Cardiac septum (tissue), 1 donor: ENCODE data around the gene LOXHD1. TPM values are rescaled to one million over a fixed set of nuclear protein-coding genes. Genes with fewer than 3 reads are reported as not detected.

ENCODE experiments used
- DNase-seq: peaks from one replicate; pipeline ENCODE4 v3.0.0-alpha.2; 2020; ENCODE audit warnings: low spot score
- intact Hi-C: fragments of 100-400 bp; cut with DNase I; formaldehyde crosslinking; loops from one replicate; pipeline ENCODE4 v1.14.0; 2022
- total RNA-seq: library from RNA; stranded (reverse); fragmentation: NEBNext Ultra II Directional; extraction: Animal tissue kit (Norgen Biotek cat#: 25700); gene quantifications from one replicate; pipeline ENCODE4 v1.2.1, GENCODE V29; 2021
- donor health status: DM: no; HTN: no; CAD: no.

The LOXHD1 gene
- total RNA-seq, 1 donor from 2014 or later = 0.48 TPM

DNA sequence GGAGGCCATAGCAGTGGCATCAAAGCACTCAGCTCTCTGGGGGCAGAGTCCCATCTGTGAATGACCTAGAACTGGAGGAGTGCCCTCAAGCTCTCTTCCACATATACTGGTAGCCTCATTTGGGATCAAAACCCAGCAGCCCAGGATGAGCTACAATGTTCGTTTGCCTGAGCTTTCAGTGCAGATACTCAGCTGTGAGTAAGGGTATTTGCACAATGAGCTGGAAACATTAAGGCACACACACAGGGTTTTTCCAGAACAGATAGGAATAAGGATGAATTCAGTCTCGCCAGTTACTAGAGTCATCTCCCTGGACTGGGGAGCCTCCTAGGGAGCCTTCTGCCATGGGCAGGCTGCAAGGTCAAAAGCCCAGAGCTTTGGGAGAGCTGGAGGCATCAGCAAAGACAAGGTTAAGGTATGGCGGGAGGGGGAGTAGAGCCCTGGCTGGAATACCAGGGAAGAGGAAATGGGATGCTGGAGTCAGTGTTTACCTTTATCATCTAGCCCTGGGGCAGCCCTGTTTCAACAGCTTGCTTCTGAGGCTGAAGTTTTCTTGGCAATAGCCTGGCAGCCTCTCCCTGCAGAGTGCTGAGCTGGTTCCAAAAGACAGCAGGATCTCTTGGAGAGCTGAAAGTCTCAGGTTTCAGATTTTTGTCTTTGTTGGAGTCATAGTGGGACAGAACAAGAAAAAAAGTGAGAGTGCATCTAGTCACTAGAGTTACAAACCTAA lies 187.7 kb downstream of the LOXHD1 start:
- DNase-seq = no peak
- intact Hi-C loops = no loop called here

- intact Hi-C loops = no loop called here
- DNase-seq = no peak
Measured at GRCh38 chr18:46468426-46469180, 188.4 kb downstream of the LOXHD1 start.

- DNase-seq = no peak
- intact Hi-C loops = no loop called here
Measured at GRCh38 chr18:46466234-46467160, 190.5 kb downstream of the LOXHD1 start.

GRCh38 chr18:46464926-46465655 lies 191.9 kb downstream of the LOXHD1 start:
- DNase-seq = no peak
- intact Hi-C loops = no loop called here

DNA sequence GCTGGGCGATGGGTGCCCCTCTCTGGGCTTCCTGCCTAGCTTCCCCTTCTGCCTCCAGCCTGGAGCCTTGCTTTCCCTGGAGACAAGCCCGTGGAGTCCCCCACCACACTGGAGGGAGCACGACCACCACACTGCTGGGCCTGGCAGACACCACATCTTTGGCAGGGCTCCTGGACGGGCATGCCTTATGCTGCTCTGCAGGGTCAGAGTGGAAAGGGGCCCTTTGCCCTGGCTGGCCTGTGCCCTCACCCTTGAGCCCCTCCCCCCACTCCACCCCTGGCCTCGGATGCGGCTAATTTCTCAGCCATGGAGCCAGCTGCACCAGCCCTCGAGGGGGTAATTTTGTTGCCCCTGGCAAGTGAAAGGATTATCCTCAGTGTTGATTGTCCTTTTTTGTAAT lies 194.5 kb downstream of the LOXHD1 start:
- peak; percentile 66 for DNase-seq
- intact Hi-C loops = no loop called here

GRCh38 chr18:46461993-46462392 lies 195.0 kb downstream of the LOXHD1 start:
- intact Hi-C loops = no loop called here
- DNase-seq = peak; percentile 50

DNA sequence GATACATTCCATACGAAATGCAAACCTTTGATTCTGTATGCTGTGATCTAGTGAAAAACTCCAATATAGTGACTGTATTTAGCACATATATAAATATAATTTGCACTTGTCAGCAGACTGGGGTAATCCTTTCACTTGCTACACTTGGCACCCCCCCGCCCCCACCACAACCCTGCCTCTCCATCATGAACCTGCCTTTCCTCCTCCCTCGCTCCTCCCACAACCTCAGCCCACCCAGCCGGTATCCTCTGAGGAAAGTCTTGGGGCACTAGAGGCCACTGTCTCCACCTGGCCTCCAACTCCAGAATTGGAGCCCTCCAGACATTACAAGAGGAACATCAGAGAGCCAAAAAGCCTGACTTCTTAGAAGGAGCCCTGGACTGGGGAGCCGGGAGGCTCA lies 196.3 kb downstream of the LOXHD1 start:
- no peak for DNase-seq
- intact Hi-C loops = no loop called here

DNA sequence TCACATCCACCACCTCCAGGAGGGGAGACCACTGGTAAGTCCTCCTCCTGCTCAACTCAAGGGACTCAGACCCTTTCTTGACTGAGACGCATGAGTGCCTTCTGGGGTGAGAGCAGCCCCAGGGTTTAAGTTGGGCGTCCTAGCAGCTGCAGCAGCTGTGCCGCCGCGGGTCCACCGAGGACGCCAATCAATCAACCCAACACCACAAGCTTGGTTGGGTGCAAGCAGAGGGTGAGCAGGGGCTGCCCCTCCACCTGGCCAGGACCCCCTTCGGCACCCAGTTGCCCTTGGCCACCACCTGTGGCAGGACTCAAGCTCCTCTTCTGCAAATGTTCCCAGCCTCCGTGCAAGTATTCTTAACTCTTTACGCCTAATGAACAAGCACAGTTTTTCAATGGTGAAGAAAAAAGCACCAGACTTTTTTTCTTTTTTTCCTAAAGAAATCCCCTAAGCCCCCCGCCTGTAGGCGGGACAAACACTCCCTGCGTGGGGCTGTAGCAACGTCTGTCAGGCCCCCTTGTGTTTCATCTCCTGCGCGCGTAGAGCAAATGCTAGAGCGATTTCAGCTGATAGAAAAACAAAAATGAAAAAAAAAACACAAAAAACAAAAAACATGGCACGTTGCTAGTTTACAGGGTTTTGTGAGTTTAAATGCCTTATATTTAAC lies 197.1 kb downstream of the LOXHD1 start:
- no peak for DNase-seq
- intact Hi-C loops = no loop called here

DNA sequence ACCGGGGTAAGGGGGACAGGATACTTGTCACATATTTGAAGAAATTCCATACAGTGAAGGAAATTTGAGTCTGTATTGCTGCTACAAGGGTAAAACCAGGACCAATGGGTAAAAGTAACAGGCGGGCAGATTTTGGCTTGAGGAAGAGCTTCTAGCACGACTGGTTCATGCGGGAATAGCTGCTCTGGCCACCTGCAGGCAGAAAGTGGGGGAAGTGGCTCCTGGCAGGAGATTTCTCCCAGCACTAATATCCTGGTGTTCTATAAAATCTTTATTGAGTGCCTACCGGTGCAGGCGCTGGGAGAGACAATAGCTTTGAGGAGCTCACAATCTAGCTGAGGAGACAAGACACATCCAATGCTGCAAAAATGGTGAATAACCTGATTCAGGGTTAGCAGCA lies 198.5 kb downstream of the LOXHD1 start:
- intact Hi-C loops = no loop called here
- DNase-seq = no peak

DNA sequence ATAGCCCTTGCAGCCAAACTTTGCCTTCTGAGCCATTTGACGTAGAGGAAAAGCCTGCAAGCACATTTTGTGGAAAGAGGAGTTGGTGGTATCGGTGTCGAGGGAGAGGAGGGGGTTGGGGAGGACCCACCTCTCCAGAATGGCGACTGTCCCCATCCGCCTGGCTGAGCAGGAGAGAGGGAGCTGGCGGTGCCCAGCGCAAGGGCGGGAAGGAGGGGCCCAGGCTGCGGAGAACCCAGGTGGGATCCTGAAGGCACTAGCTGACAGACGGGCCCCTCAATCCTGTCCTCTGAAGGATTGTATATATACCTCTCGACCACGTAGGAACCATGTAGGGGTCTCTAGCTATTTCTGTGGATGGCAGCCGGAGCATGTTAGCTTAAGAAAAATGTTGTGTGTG lies 200.3 kb downstream of the LOXHD1 start:
- intact Hi-C loops = no loop called here
- no peak for DNase-seq

DNA sequence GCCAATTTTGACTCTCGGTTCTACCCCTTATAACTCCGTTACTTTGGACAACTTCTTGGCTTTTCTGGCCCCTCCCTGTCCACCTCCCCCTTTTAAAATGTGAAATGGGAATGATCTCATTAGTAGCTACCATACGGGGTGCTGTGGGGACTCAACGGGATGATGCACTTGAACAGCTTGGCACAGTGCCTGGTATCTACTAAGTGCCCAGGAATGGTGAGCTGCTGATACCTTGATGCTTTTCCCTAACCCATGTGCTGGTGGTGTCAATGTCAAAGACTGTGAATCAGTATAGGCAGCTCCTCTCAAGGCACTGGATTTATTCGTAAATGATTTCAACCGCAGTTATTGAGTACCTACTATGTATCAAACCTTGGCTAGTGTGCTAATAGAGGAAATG lies 204.2 kb downstream of the LOXHD1 start:
- intact Hi-C loops = no loop called here
- DNase-seq = no peak

GRCh38 chr18:46449499-46449898 lies 207.5 kb downstream of the LOXHD1 start:
- DNase-seq = no peak

GRCh38 chr18:46449033-46449432 lies 208.0 kb downstream of the LOXHD1 start:
- no peak for DNase-seq
- intact Hi-C loops = no loop called here

More at GRCh38 chr18:46449499-46449898, 207.5 kb downstream of the LOXHD1 start:
- intact Hi-C loops = no loop called here

DNA sequence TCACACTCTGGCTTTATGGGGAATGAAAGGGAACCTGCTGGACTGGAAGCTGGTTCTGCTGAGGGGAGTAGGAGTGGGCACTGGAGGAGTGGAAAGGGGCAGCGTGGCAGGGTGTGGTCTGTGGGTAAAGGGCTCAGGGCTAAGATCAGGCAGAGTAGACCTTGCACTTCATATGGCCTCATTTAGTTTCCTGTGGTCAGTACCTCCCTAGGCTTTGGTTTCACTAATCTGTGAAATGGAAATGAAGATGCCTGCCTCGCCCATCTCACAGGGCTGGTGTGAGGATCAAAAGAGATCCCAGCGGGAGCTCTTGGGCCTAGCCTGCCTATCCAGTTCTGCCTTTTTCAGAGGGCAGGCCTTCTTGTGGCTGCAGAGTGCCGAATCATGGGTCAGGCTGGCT lies 208.7 kb downstream of the LOXHD1 start:
- DNase-seq = no peak
- intact Hi-C loops = no loop called here

DNA sequence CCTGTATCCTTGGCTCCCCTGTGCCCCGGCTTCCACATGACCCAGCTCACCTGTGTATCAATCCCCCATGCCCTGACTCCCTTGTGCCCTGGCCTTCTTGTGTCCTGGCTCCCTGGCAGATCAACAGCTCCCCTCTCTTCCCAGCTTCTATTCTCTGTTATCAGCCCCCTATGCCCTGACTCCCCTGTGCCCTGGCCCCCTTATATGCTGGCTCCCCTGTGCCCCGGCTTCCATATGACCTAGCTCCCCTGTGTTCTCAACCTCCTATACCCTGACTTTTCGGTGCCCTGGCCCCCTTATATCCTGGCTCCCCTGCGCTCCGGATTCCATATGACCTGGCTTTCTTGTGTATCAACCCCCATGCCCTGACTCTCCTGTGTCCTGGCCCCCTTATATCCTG lies 209.2 kb downstream of the LOXHD1 start:
- no peak for DNase-seq
- intact Hi-C loops = no loop called here

DNA sequence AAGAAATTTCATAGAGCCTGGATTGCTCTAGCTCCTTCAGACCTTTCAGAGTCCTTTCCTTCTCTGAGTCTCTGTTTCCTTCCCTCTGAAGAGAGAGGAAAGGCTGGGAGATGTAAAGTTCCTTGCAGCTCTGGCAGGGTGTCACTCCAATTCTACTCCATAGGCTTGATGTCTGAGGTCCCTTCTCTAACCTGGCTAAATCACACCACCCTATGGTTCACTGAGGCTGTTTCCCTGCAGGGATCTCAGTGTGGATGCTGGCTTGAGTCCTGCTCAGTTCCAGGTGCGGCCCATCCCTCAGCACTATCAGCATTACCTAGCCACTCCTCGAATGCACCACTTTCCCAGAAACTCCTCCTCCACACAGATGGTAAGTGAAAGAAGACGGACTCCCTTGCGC lies 209.7 kb downstream of the LOXHD1 start:
- intact Hi-C loops = no loop called here
- DNase-seq = no peak

GRCh38 chr18:46445522-46446313 lies 211.3 kb downstream of the LOXHD1 start:
- DNase-seq = no peak
- intact Hi-C loops = no loop called here

GRCh38 chr18:46439037-46439436 lies 218.0 kb downstream of the LOXHD1 start:
- no peak for DNase-seq
- intact Hi-C loops = no loop called here
